Stimulated activated CD4-positive, alpha-beta T cell treated with anti-CD3 and anti-CD28 coated beads, Interleukin-15, amount 100 ng/mL, for 48 hours (primary cell): ENCODE results near the gene TTC31.
A peak's percentile ranks its signal among the peaks of the same experiment; 100 is the strongest.

Experiments used
- DNase-seq, 2 donors: peaks; one replicate each; pipeline ENCODE4 v3.0.0-alpha.2; 2020; ENCODE audit warnings: low read depth in 2 of 2

The TTC31 gene

GRCh38 chr2:74526649-74527230 lies 43.9 kb downstream of the TTC31 start:
- no peak for DNase-seq

GRCh38 chr2:74527741-74528140 lies 44.9 kb downstream of the TTC31 start:
- DNase-seq = no peak

- DNase-seq = no peak
Observed at GRCh38 chr2:74528600-74529356, 45.9 kb downstream of the TTC31 start.

DNA sequence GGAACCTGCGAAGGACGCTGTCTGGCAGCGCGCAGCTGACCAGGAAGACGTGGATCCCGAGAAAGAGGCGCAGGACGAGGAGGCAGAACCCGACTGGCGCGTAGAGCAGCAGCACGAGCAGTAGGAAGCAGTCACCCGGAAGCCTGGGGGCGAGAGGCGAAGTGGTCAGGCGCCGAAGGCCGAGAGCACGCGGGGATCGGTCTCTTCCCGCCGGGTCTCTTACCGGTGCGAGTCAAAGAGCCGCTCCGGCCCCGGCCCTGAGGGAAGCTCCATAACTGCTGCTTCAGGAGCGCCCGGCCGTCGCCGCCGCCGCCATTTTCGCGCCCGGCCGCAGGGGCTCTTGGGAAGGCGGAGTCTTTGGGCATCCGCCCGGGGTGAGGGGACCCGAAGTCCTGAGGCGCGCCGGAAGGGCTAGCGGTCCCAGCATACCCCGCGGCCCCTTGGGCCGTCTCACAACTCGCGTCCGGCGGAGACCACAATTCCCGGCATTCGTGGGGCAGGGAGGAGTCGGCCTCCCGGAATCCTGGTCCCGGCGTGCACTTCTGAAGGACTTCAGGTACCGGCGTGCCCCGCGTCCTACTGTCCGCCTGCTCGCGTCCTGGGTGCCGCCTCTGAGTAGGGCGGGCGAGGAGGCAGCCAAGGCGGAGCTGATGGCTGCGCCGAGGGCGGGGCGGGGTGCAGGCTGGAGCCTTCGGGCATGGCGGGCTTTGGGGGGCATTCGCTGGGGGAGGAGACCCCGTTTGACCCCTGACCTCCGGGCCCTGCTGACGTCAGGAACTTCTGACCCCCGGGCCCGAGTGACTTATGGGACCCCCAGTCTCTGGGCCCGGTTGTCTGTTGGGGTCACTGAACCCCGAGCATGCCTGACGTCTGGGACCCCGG lies 46.7 kb downstream of the TTC31 start, which contains the start of the genes AUP1 and HTRA2:
TSS of gene AUP1 (minus strand) at position 350 of the 882 bp plus-strand sequence. CDS start at position 273, 77 bp downstream.
TSS of gene HTRA2 (plus strand) at position 577 of the 882 bp plus-strand sequence. CDS start at position 651, 74 bp downstream.
- DNase-seq = peak; percentile 92 to 94

- DNase-seq = no peak
Observed at GRCh38 chr2:74530239-74531187, 47.6 kb downstream of the TTC31 start.

- DNase-seq = no peak
Observed at GRCh38 chr2:74531666-74532065, 48.8 kb downstream of the TTC31 start.

DNA sequence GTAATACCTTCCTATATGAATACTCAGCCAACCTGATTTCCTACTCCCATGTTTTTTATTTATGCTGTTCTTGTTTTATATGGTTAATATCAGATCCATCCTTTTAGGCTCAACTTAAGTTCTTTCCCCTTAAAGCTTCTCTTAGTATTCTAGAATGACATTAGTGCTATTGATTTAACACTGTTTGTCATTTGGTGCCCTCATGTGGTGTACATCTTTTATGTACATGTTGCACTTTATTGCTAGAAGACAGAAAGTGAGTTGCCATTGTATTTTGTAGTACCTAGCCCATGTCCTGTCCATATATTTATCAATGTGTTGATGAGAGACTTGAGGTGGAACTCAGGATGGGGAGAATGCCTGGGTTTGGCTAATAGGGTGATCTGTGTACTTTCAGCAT lies 49.3 kb downstream of the TTC31 start:
- no peak for DNase-seq

DNA sequence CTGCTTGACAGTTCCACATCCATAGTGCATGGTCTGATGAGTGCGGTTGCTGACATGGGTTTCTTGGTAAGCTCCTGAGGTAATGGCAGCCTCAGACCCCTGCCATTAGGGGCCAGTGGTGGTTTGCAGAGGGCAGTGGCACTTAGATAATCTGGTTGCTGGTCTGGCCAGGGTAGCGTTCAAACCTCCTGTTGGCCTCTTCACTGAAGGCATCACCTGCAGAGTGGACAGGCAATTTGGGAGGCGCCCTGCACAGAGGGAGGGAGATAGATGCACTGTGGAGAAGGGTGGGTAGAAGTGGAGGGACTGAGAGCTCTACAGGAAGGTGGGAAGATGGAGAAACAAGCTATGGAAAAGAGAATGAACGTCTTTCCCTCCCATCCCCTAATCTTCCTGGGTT lies 50.6 kb downstream of the TTC31 start:
- DNase-seq = no peak

GRCh38 chr2:74534411-74534810 lies 51.5 kb downstream of the TTC31 start:
- DNase-seq = no peak

GRCh38 chr2:74535440-74535965 lies 52.6 kb downstream of the TTC31 start:
- DNase-seq = no peak

GRCh38 chr2:74536166-74536950 lies 53.5 kb downstream of the TTC31 start:
- no peak for DNase-seq

GRCh38 chr2:74537140-74537539 lies 54.3 kb downstream of the TTC31 start:
- no peak for DNase-seq

DNA sequence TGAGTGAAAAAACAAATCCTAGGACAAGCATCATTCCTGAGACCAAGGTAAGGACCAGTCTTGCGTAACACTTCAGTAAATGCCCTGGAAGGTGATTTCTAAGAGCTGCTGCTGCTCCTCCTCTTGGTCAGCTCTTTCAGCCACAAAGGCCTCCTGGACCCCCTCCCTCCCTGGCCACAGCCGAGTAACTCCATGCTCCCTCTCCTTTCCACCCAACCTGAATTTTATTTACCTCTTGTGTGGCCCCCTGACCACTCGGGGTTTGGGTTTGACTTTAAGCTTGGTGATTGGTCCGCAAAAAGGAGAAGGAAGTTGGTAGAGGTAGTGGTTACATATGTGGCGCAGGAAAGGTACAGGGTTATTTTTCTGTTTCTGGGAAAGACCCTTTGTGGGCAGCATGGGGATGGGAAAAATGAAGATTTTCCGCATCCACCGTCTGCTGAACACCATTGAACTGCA lies 56.0 kb downstream of the TTC31 start:
- no peak for DNase-seq

- no peak for DNase-seq
Observed at GRCh38 chr2:74540291-74540690, 57.4 kb downstream of the TTC31 start.

- no peak for DNase-seq
Observed at GRCh38 chr2:74542978-74543377, 60.1 kb downstream of the TTC31 start.
